Uterus (tissue), 2 donors: ENCODE measurements around the gene ASXL3.

Experiments used
- CTCF ChIP-seq, 4 experiments: fragments of 200-600 bp in 2 of 4; fragments of 450-650 bp in 2 of 4; sonication (generic) in 2 of 4; IDR thresholded peaks; one replicate each; pipeline ENCODE4 v1.5.1; 2016 to 2019; ENCODE audit warnings: antibody characterized with exemption in 4 of 4, mild to moderate bottlenecking in 2 of 4, moderate library complexity in 1 of 4
- POLR2A ChIP-seq, 2 donors: fragments of 450-650 bp; IDR thresholded peaks; one replicate each; pipeline ENCODE4 v1.6.1; 2016; ENCODE audit warnings: antibody characterized with exemption in 2 of 2, mild to moderate bottlenecking in 1 of 2, moderate library complexity in 1 of 2

GRCh38 chr18:33562741-33563140, 15.3 kb upstream of the ASXL3 start:
- no peak for TF ChIP-seq POLR2A (IDR thresholded peaks at IDR 0.05)
- TF ChIP-seq CTCF (IDR thresholded peaks at IDR 0.05): no peak
